Left ventricle myocardium inferior (tissue), 1 donor: Measurements from ENCODE around the gene NOTUM. TPM values are rescaled to one million over a fixed set of nuclear protein-coding genes. Genes with fewer than 3 reads are reported as not detected.
A peak's percentile ranks its signal among the peaks of the same experiment; 100 is the strongest.

Experiments used
- DNase-seq: peaks from one replicate; pipeline ENCODE4 v3.0.0-alpha.2; 2020
- H3K27ac ChIP-seq: fragments of 200-600 bp; replicated peaks from 2 replicates; pipeline ENCODE4 v1.8.0; 2021
- H3K27me3 ChIP-seq: fragments of 200-600 bp; 2 replicates; pipeline ENCODE4 v1.8.0; 2021; ENCODE audit warnings: low read depth
- H3K36me3 ChIP-seq: fragments of 200-600 bp; 2 replicates; pipeline ENCODE4 v1.8.0; 2021
- H3K4me1 ChIP-seq: fragments of 200-600 bp; 2 replicates; pipeline ENCODE4 v1.8.0; 2021
- H3K4me3 ChIP-seq: fragments of 200-600 bp; 2 replicates; pipeline ENCODE4 v1.8.0; 2021; ENCODE audit warnings: mild to moderate bottlenecking, moderate library complexity
- H3K9me3 ChIP-seq: fragments of 200-600 bp; replicated peaks from 2 replicates; pipeline ENCODE4 v1.8.0; 2021
- intact Hi-C: fragments of 100-400 bp; cut with micrococcal nuclease; formaldehyde crosslinking; loops from one replicate; pipeline ENCODE4 v1.11.0; 2022
- total RNA-seq: library from RNA; stranded (reverse); fragmentation: NEBNext Ultra II Directional; extraction: Animal tissue kit (Norgen Biotek cat#: 25700); gene quantifications from one replicate; pipeline ENCODE4 v1.2.1, GENCODE V29; 2021
- TF ChIP-seq, protein P1 (sequence below): fragments of 200-600 bp; IDR thresholded peaks from 2 replicates; pipeline ENCODE4 v1.8.0; 2021; ENCODE audit warnings: antibody characterized with exemption, mild to moderate bottlenecking, borderline replicate concordance
- donor health status: DM: no; HTN: yes; CAD: no; lungs with severe emphysema.

The NOTUM gene
- total RNA-seq, 1 donor from 2014 or later: not detected

- H3K36me3 ChIP-seq: no peaks in the 10 kb centered on the region
- TF ChIP-seq, protein P1, sequence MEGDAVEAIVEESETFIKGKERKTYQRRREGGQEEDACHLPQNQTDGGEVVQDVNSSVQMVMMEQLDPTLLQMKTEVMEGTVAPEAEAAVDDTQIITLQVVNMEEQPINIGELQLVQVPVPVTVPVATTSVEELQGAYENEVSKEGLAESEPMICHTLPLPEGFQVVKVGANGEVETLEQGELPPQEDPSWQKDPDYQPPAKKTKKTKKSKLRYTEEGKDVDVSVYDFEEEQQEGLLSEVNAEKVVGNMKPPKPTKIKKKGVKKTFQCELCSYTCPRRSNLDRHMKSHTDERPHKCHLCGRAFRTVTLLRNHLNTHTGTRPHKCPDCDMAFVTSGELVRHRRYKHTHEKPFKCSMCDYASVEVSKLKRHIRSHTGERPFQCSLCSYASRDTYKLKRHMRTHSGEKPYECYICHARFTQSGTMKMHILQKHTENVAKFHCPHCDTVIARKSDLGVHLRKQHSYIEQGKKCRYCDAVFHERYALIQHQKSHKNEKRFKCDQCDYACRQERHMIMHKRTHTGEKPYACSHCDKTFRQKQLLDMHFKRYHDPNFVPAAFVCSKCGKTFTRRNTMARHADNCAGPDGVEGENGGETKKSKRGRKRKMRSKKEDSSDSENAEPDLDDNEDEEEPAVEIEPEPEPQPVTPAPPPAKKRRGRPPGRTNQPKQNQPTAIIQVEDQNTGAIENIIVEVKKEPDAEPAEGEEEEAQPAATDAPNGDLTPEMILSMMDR: no peak
- intact Hi-C loops: no loop called here
Observed at GRCh38 chr17:81929253-81930141, 31.5 kb downstream of the NOTUM start.

DNA sequence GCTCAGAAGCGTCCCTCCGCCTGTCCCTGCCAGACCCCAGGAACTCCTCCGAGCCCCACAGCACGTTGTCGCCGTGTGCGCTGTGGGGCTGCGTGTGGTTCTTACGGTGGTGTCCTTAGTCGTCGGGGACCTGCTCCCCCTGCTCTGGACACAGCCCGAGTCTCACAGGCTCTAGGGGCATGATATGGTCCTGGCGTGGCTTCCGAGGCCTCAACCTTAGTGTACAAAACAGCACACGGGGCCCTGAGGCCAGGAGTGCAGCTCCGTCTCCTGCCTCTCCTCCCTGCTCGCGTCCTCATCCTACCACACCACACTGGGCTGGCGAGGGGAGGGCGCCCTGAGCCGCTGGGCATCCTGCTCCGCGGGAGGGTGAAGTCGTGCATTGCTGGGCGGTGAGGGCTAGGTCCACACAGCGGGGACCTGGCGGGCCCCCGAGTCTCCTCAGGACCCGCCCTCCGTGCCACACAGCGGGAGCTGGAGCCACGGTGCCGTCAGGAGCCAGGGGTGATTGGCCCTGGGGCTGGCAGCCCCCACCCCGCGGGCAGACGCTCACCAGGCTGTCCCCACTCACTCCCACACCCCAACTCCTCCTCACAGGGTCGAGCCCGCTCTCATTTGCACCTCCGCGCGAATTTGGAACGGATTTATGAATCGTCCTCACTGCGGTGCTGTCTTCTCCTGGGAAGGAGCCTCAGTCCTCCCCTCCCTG lies 32.3 kb downstream of the NOTUM start:
- Histone ChIP-seq H3K27ac (no peak overlapping the region), H3K27me3 (peaks cover 21% of the 10 kb centered on the region), H3K36me3 (no peaks in the 10 kb centered on the region), H3K9me3 (no peaks in the 10 kb centered on the region), H3K4me1 (peaks cover 49% of the 10 kb centered on the region), H3K4me3 (peak overlapping the region; percentile 93)
- TF ChIP-seq, protein P1: no peak
- DNase-seq: peak; percentile 14
- intact Hi-C loops: no loop called here

More at GRCh38 chr17:81929253-81930141, 31.5 kb downstream of the NOTUM start:
- DNase-seq: no peak
- peaks cover 41% of the 10 kb centered on the region for H3K4me1 ChIP-seq
- H3K4me3 ChIP-seq: no peak overlapping the region
- H3K27ac ChIP-seq: no peak overlapping the region
- peaks cover 21% of the 10 kb centered on the region for H3K27me3 ChIP-seq
- H3K9me3 ChIP-seq: no peaks in the 10 kb centered on the region

GRCh38 chr17:81927653-81928543 lies 33.1 kb downstream of the NOTUM start, which contains the start of gene MAFG:
Gene MAFG, minus strand, starts transcription at chr17:81927735. Its CDS starts 4,550 bp downstream, at chr17:81923185.
- Histone ChIP-seq H3K4me1 (peaks cover 57% of the 10 kb centered on the region), H3K36me3 (no peaks in the 10 kb centered on the region), H3K9me3 (no peaks in the 10 kb centered on the region), H3K27me3 (peaks cover 17% of the 10 kb centered on the region), H3K27ac (peak within 1 kb of the TSS; percentile 91), H3K4me3 (peak within 1 kb of the TSS; percentile 93)
- DNase-seq: peak; percentile 92
- TF ChIP-seq, protein P1: peak; percentile 34
- intact Hi-C loops: no loop called here

GRCh38 chr17:81927152-81927652 lies 33.8 kb downstream of the NOTUM start:
- Histone ChIP-seq H3K27me3 (peaks cover 16% of the 10 kb centered on the region), H3K9me3 (no peaks in the 10 kb centered on the region), H3K4me1 (peaks cover 64% of the 10 kb centered on the region), H3K36me3 (peaks cover 7% of the 10 kb centered on the region), H3K4me3 (peak overlapping the region; percentile 93), H3K27ac (peak overlapping the region; percentile 91)
- TF ChIP-seq, protein P1: no peak
- intact Hi-C loops: no loop called here
- DNase-seq: peak; percentile 29
